ENCODE data around the gene EFNA1. TPM values are rescaled to one million over a fixed set of nuclear protein-coding genes. Genes with fewer than 3 reads are reported as not detected.

The EFNA1 gene
- total and polyA plus RNA-seq, 2 of the 13 experiments (the other 11 are each of a cell fraction or from before 2014, with no cell fraction given): 81.8 to 874 TPM

GRCh38 chr1:155125946-155126555, 1.6 kb upstream of the EFNA1 start:
- Histone ChIP-seq H3K9ac (ENCODE audit: insufficient read depth, low read depth, low read length) (peak overlapping the region; percentile 99), H3K36me3 (replicated peaks in 1 of 2; ENCODE audit: control insufficient read depth in 1 of 2, insufficient read depth in 2 of 2, low read length in 2 of 2) (peaks cover 1 to 12% of the 10 kb centered on the region in 2 experiments; a peak in 4 of 5 replicates), H2AFZ (ENCODE audit: low read length) (no peak overlapping the region), H4K20me1 (ENCODE audit: insufficient read depth, low read length) (peaks cover 19% of the 10 kb centered on the region), H3K4me2 (ENCODE audit: low read depth, low read length) (peak overlapping the region; percentile 86), H3K79me2 (ENCODE audit: insufficient read depth, low read length) (peaks cover 42% of the 10 kb centered on the region), H3K27ac (ENCODE audit: extremely low read length, insufficient read depth, low read length) (peak overlapping the region; percentile 100), H3K4me1 (ENCODE audit: insufficient read depth, low read length) (peaks cover 33% of the 10 kb centered on the region), H3K9me3 (ENCODE audit: low read length) (no peaks in the 10 kb centered on the region), H3K27me3 (ENCODE audit: control insufficient read depth in 1 of 2, insufficient read depth in 2 of 2, low read length in 2 of 2) (no peaks in the 10 kb centered on the region; a peak in 1 of 5 replicates), H3K4me3 (replicated peaks in 1 of 3; ENCODE audit: insufficient read depth in 1 of 3, low read depth in 2 of 3, low read length in 3 of 3) (peak overlapping the region; percentile 96 to 99 (median 99))
- intact Hi-C loops (cut with micrococcal nuclease; ENCODE audit: unreplicated experiment): loop anchor here (2.0 to 5.0 kb wide), 4 partner anchors 19 to 956 kb away; partner anchors contain the start of gene MEX3A
- in situ Hi-C loops (cut with HindIII; ENCODE audit: extremely low pct_ligation_motif_present, low pct_unique_long_range_greater_than_20kb): loop anchor here (5.0 kb wide), 1 partner anchor 34 kb away; no protein-coding TSS in a partner anchor
- 0% methylated on average over 6 of the region's 53 CpGs for WGBS (ENCODE audit: low lambda C conversion rate)
- no TSS peak for BruUV-seq (replicated peaks)
- DNase-seq (ENCODE audit: low spot score) (peak; percentile 88), ATAC-seq (peak; percentile 69), FAIRE-seq (peak; percentile 61)
- ChIA-PET CTCF (ENCODE audit: low intra/inter-chr PET ratio, low total read pairs) (interaction anchor here (2.0 kb wide), 1 partner anchor 32 kb away, joined by 8 read pairs; no protein-coding TSS in a partner anchor), POLR2A (interaction anchor here (0.8 to 6.4 kb wide), 32 partner anchors 8 to 194 kb away, joined by 3 to 144 read pairs (median 5); partner anchors contain the start of genes ADAM15, CKS1B, CLK2 and DPM3)
- TF ChIP-seq ZNF589 (CRISPR knock-in tag; conservative IDR thresholded peaks at IDR 0.05) (peak; percentile 95; the same call in 1 of the 2 replicates), TFDP1 (CRISPR knock-in tag; IDR thresholded peaks at IDR 0.05; ENCODE audit: borderline replicate concordance) (peak; percentile 94), MYC (CRISPR knock-in tag; IDR thresholded peaks at IDR 0.05; ENCODE audit: borderline replicate concordance) (peak; percentile 98), FOXO1 (CRISPR knock-in tag; IDR thresholded peaks at IDR 0.05) (peak; percentile 97), RBM22 (optimal IDR thresholded peaks at IDR 0.05; ENCODE audit: low read length) (peak; percentile 13), ZBTB25 (CRISPR knock-in tag; IDR thresholded peaks at IDR 0.05) (peak; percentile 93), GTF3A (CRISPR knock-in tag; conservative IDR thresholded peaks at IDR 0.05) (no peak), ZNF17 (CRISPR knock-in tag; IDR thresholded peaks at IDR 0.05) (0 out of 2 replicates have a peak, but pooled peaks have one; percentile 70), STAG1 (CRISPR knock-in tag; IDR thresholded peaks at IDR 0.05) (peak; percentile 23; the same call in 1 of the 2 replicates), ZNF264 (CRISPR knock-in tag; IDR thresholded peaks at IDR 0.05) (peak; percentile 95; the same call in 1 of the 2 replicates), ZNF780A (CRISPR knock-in tag; IDR thresholded peaks at IDR 0.05) (0 out of 2 replicates have a peak, but pooled peaks have one; percentile 69), HOXA3 (CRISPR knock-in tag; IDR thresholded peaks at IDR 0.05) (peak; percentile 95; the same call in 1 of the 2 replicates), FOXJ3 (CRISPR knock-in tag; IDR thresholded peaks at IDR 0.05; ENCODE audit: borderline replicate concordance) (peak; percentile 82), BCLAF1 (IDR thresholded peaks at IDR 0.05) (no peak), ZFX (CRISPR knock-in tag; IDR thresholded peaks at IDR 0.05; ENCODE audit: low read depth) (peak; percentile 87), HCFC1 (IDR thresholded peaks at IDR 0.05; ENCODE audit: low read depth, low read length) (no peak), ZNF530 (CRISPR knock-in tag; IDR thresholded peaks at IDR 0.05; ENCODE audit: low read depth) (no peak), ZNF788 (CRISPR knock-in tag; IDR thresholded peaks at IDR 0.05; ENCODE audit: borderline replicate concordance) (peak; percentile 98)

Measured in HepG2 (cell line).